WTC11 (cell line): Measurements from ENCODE around the gene KRTAP20-2.

Experiments used
- CBFB ChIP-seq: sonication (generic); formaldehyde crosslinking; IDR thresholded peaks from 2 replicates; pipeline ENCODE4 v1.8.1; 2022; ENCODE audit warnings: mild to moderate bottlenecking, low read depth, missing genetic modification reagents
- CREB1 ChIP-seq: sonication (generic); formaldehyde crosslinking; IDR thresholded peaks from 2 replicates; pipeline ENCODE4 v1.8.0; 2023; ENCODE audit warnings: mild to moderate bottlenecking, missing genetic modification reagents
- CTCF ChIP-seq: fragments of 200-600 bp; IDR thresholded peaks from 2 replicates; pipeline ENCODE4 v1.8.0; 2022; ENCODE audit warnings: antibody characterized with exemption
- ELF4 ChIP-seq: sonication (generic); formaldehyde crosslinking; IDR thresholded peaks from 2 replicates; pipeline ENCODE4 v1.8.1; 2022; ENCODE audit warnings: low read depth, mild to moderate bottlenecking, moderate library complexity, missing genetic modification reagents
- ETV6 ChIP-seq: sonication (generic); formaldehyde crosslinking; IDR thresholded peaks from 2 replicates; pipeline ENCODE4 v1.8.1; 2022; ENCODE audit warnings: mild to moderate bottlenecking, missing genetic modification reagents
- FOXJ3 ChIP-seq: sonication (generic); formaldehyde crosslinking; IDR thresholded peaks from 2 replicates; pipeline ENCODE4 v1.9.0; 2021; ENCODE audit warnings: missing genetic modification reagents, mild to moderate bottlenecking, borderline replicate concordance
- FOXK1 ChIP-seq: sonication (generic); formaldehyde crosslinking; IDR thresholded peaks from 2 replicates; pipeline ENCODE4 v1.8.0; 2022; ENCODE audit warnings: mild to moderate bottlenecking, moderate library complexity, missing genetic modification reagents
- GABPB1 ChIP-seq: sonication (generic); formaldehyde crosslinking; IDR thresholded peaks from 2 replicates; pipeline ENCODE4 v1.8.1; 2023; ENCODE audit warnings: mild to moderate bottlenecking, missing genetic modification reagents
- MLX ChIP-seq: sonication (generic); formaldehyde crosslinking; IDR thresholded peaks from 2 replicates; pipeline ENCODE4 v1.8.1; 2023; ENCODE audit warnings: mild to moderate bottlenecking, missing genetic modification reagents, moderate library complexity
- NR1H2 ChIP-seq: sonication (generic); formaldehyde crosslinking; IDR thresholded peaks from 2 replicates; pipeline ENCODE4 v1.9.0; 2021; ENCODE audit warnings: mild to moderate bottlenecking, moderate library complexity, missing genetic modification reagents
- NR2C2 ChIP-seq: sonication (generic); formaldehyde crosslinking; IDR thresholded peaks from 2 replicates; pipeline ENCODE4 v1.8.0; 2022; ENCODE audit warnings: mild to moderate bottlenecking, missing genetic modification reagents
- USF2 ChIP-seq: sonication (generic); formaldehyde crosslinking; IDR thresholded peaks from 2 replicates; pipeline ENCODE4 v1.8.1; 2023; ENCODE audit warnings: mild to moderate bottlenecking, missing genetic modification reagents, moderate library complexity
- ZBTB21 ChIP-seq: sonication (generic); formaldehyde crosslinking; IDR thresholded peaks from 2 replicates; pipeline ENCODE4 v1.8.1; 2023; ENCODE audit warnings: mild to moderate bottlenecking, missing genetic modification reagents, borderline replicate concordance

GRCh38 chr21:30625449-30626165, 9.4 kb upstream of the KRTAP20-2 start:
- TF ChIP-seq CBFB (CRISPR knock-in tag) (no peak), CTCF (no peak), CREB1 (CRISPR knock-in tag) (no peak), FOXK1 (CRISPR knock-in tag) (no peak), NR1H2 (CRISPR knock-in tag) (no peak), ELF4 (CRISPR knock-in tag) (no peak), NR2C2 (CRISPR knock-in tag) (no peak), ETV6 (CRISPR knock-in tag) (no peak), GABPB1 (no peak), FOXJ3 (CRISPR knock-in tag) (no peak), USF2 (CRISPR knock-in tag) (no peak), MLX (CRISPR knock-in tag) (no peak), ZBTB21 (CRISPR knock-in tag) (no peak)
